Liver (tissue), 9 donors: Measurements from ENCODE around the gene IRAK3. TPM values are rescaled to one million over a fixed set of nuclear protein-coding genes. Genes with fewer than 3 reads are reported as not detected.
A peak's percentile ranks its signal among the peaks of the same experiment; 100 is the strongest.

Source experiments
- DNase-seq: peaks from one replicate; pipeline ENCODE4 v3.0.0-alpha.2; 2017; ENCODE audit warnings: low spot score
- H3K27ac ChIP-seq, 2 donors: one replicate each; pipeline ENCODE4 v1.7.0; 2013; ENCODE audit warnings: inconsistent platforms in 2 of 2, low read length in 2 of 2, control low read depth in 1 of 2, low read depth in 1 of 2, mild to moderate bottlenecking in 1 of 2
- H3K27me3 ChIP-seq, 4 donors: one replicate each; pipeline versions ENCODE4 v1.6.1 to v1.7.0; 2013; ENCODE audit warnings: low read length in 3 of 4, inconsistent platforms in 1 of 4, mild to moderate bottlenecking in 1 of 4, moderate library complexity in 1 of 4; ENCODE audit not compliant: control insufficient read depth in 4 of 4, insufficient read depth in 4 of 4
- H3K36me3 ChIP-seq, 4 donors: one replicate each; pipeline versions ENCODE4 v1.6.1 to v1.7.0; 2013; ENCODE audit warnings: low read length in 3 of 4, mild to moderate bottlenecking in 3 of 4, low read depth in 1 of 4, moderate library complexity in 1 of 4; ENCODE audit not compliant: control insufficient read depth in 4 of 4, insufficient read depth in 3 of 4
- H3K4me1 ChIP-seq, 4 donors: one replicate each; pipeline versions ENCODE4 v1.6.1 to v1.7.0; 2013; ENCODE audit warnings: low read length in 3 of 4, mild to moderate bottlenecking in 3 of 4, moderate library complexity in 1 of 4; ENCODE audit not compliant: control insufficient read depth in 4 of 4, insufficient read depth in 4 of 4
- H3K4me3 ChIP-seq, 3 donors: one replicate each; pipeline versions ENCODE4 v1.6.1 to v1.7.0; 2013; ENCODE audit warnings: low read length in 3 of 3, control low read depth in 1 of 3, low read depth in 1 of 3, mild to moderate bottlenecking in 1 of 3
- H3K9ac ChIP-seq, 2 donors: one replicate each; pipeline ENCODE4 v1.7.0; 2013; ENCODE audit warnings: low read length in 2 of 2, mild to moderate bottlenecking in 2 of 2, moderate library complexity in 2 of 2, control low read depth in 1 of 2, low read depth in 1 of 2
- H3K9me3 ChIP-seq, 4 donors: one replicate each; pipeline versions ENCODE4 v1.6.1 to v1.7.0; 2013; ENCODE audit warnings: low read length in 3 of 4; ENCODE audit not compliant: control insufficient read depth in 4 of 4
- ATF3 ChIP-seq: IDR thresholded peaks from 2 replicates; pipeline ENCODE4 v1.6.1; 2016; ENCODE audit warnings: antibody characterized with exemption
- CTCF ChIP-seq: fragments of 150-350 bp; IDR thresholded peaks from 2 replicates; pipeline ENCODE4 v1.5.1; 2017; ENCODE audit warnings: improper control_type of control experiment, low read depth, low read length; ENCODE audit not compliant: missing input control
- EGR1 ChIP-seq, 2 donors: IDR thresholded peaks; 2 replicates each; pipeline ENCODE4 v1.6.1; 2016 to 2018; ENCODE audit warnings: antibody characterized with exemption in 2 of 2, low read depth in 2 of 2
- FOXA1 ChIP-seq: IDR thresholded peaks from 2 replicates; pipeline ENCODE4 v1.6.1; 2016; ENCODE audit warnings: antibody characterized with exemption
- FOXA2 ChIP-seq: IDR thresholded peaks from 2 replicates; pipeline ENCODE4 v1.6.1; 2016; ENCODE audit warnings: antibody characterized with exemption
- HNF4A ChIP-seq, 2 donors: conservative IDR thresholded peaks; 2 replicates each; pipeline ENCODE4 v1.6.1; 2016; ENCODE audit warnings: antibody characterized with exemption in 2 of 2, mild to moderate bottlenecking in 2 of 2
- HNF4G ChIP-seq: IDR thresholded peaks from 2 replicates; pipeline ENCODE4 v1.6.1; 2016; ENCODE audit warnings: antibody characterized with exemption
- JUND ChIP-seq, 2 donors: IDR thresholded peaks; 2 replicates each; pipeline ENCODE4 v1.6.1; 2016; ENCODE audit warnings: antibody characterized with exemption in 2 of 2
- MAX ChIP-seq: IDR thresholded peaks from 2 replicates; pipeline ENCODE4 v1.6.1; 2016; ENCODE audit warnings: antibody characterized with exemption
- RAD21 ChIP-seq, 2 donors: IDR thresholded peaks; 2 replicates each; pipeline ENCODE4 v1.6.1; 2016; ENCODE audit warnings: antibody characterized with exemption in 2 of 2, mild to moderate bottlenecking in 2 of 2
- REST ChIP-seq: IDR thresholded peaks from 2 replicates; pipeline ENCODE4 v1.6.1; 2016; ENCODE audit warnings: antibody characterized with exemption, mild to moderate bottlenecking
- RXRA ChIP-seq, 2 donors: IDR thresholded peaks; 2 replicates each; pipeline ENCODE4 v1.6.1; 2017 to 2018; ENCODE audit warnings: antibody characterized with exemption in 2 of 2, mild to moderate bottlenecking in 1 of 2
- SP1 ChIP-seq: IDR thresholded peaks from 2 replicates; pipeline ENCODE4 v1.6.1; 2018; ENCODE audit warnings: antibody characterized with exemption, mild to moderate bottlenecking
- TAF1 ChIP-seq: conservative IDR thresholded peaks from 2 replicates; pipeline ENCODE4 v1.6.1; 2016; ENCODE audit warnings: antibody characterized with exemption, mild to moderate bottlenecking
- YY1 ChIP-seq: IDR thresholded peaks from 2 replicates; pipeline ENCODE4 v1.6.1; 2016; ENCODE audit warnings: antibody characterized with exemption, mild to moderate bottlenecking
- ZBTB33 ChIP-seq: IDR thresholded peaks from 2 replicates; pipeline ENCODE4 v1.6.1; 2016; ENCODE audit warnings: antibody characterized with exemption
- WGBS: extraction: QIAGEN DNeasy Blood & Tissue Kit; methylation state at CpG from one replicate; pipeline ENCODE4 v1.1.7; 2013; 5-methylcytosine and 5-hydroxymethylcytosine counted together
- polyA plus RNA-seq, 2 donors: library from polyadenylated mRNA; stranded (reverse) in 1 of 2; unstranded in 1 of 2; fragments of 200-250 nt in 1 of 2; fragments of >200 nt in 1 of 2; fragmentation: Nextera tagmentation in 1 of 2; extraction: Ambion mirVana in 1 of 2; gene quantifications; one replicate each; pipeline versions ENCODE4 v1.2.1 to v1.2.3, GENCODE V29; 2013 to 2015
- total RNA-seq, 2 donors: library from RNA; depleted of rRNA; stranded (reverse); fragments of >200 nt; gene quantifications; one replicate each; pipeline ENCODE4 v1.2.3, GENCODE V29; 2014
- donor health status: healthy.
- donor health status: healthy.
- donor health status: healthy.
- donor health status: healthy.
- donor health status: healthy.

Gene IRAK3
- total and polyA plus RNA-seq, 4 donors, result 1.1 to 8.6 (median 3.5) TPM

GRCh38 chr12:66190519-66191370 lies 1.7 kb downstream of the IRAK3 start:
- TF ChIP-seq YY1 (no peak), RXRA (IDR thresholded peaks at IDR 0.05) (no peak), RAD21 (IDR thresholded peaks at IDR 0.05) (no peak)
- DNase-seq, result no peak
- Histone ChIP-seq H3K9ac (no peak overlapping the region), H3K4me1 (peaks cover 0 to 3% (median 1%) of the 10 kb centered on the region in 4 donors), H3K27me3 (no peaks in the 10 kb centered on the region), H3K27ac (peak overlapping the region in 1 of 2 donors; percentile 44), H3K9me3 (no peaks in the 10 kb centered on the region), H3K4me3 (peak overlapping the region in 1 of 3 donors; percentile 13), H3K36me3 (no peaks in the 10 kb centered on the region)
- WGBS, result 80% methylated on average over 1 of the region's 1 CpG

- peaks cover 0 to 3% (median 1%) of the 10 kb centered on the region in 4 donors for H3K4me1 ChIP-seq
- no peaks in the 10 kb centered on the region for H3K27me3 ChIP-seq
- 64% methylated on average over 7 of the region's 7 CpGs for WGBS
- no peaks in the 10 kb centered on the region for H3K36me3 ChIP-seq
- no peak overlapping the region for H3K4me3 ChIP-seq
- H3K27ac ChIP-seq, result no peak overlapping the region
- no peaks in the 10 kb centered on the region for H3K9me3 ChIP-seq
- TF ChIP-seq ZBTB33 (no peak), CTCF (no peak), TAF1 (no peak), JUND (IDR thresholded peaks at IDR 0.05) (no peak), FOXA1 (no peak), HNF4G (no peak), HNF4A (conservative IDR thresholded peaks at IDR 0.05) (no peak), FOXA2 (no peak), MAX (no peak), YY1 (no peak), EGR1 (IDR thresholded peaks at IDR 0.05; ENCODE audit: low read depth in 2 of 2) (no peak), REST (no peak), SP1 (no peak), RXRA (IDR thresholded peaks at IDR 0.05) (no peak), RAD21 (IDR thresholded peaks at IDR 0.05) (no peak), ATF3 (no peak)
- no peak for DNase-seq
- no peak overlapping the region for H3K9ac ChIP-seq
These were observed 2.6 kb downstream of the IRAK3 start for GRCh38 chr12:66191547-66192126.
